Suprapubic skin (tissue), 4 donors: Measurements from ENCODE around the gene VPS52. TPM values are rescaled to one million over a fixed set of nuclear protein-coding genes. Genes with fewer than 3 reads are reported as not detected.
"Not testable (repeated sequence)": the region's sequence is repeated elsewhere in the genome, so short reads cannot be mapped to it uniquely, and the experiment has no call there.

Source experiments
- DNase-seq, 2 donors: peaks; one replicate each; pipeline ENCODE4 v3.0.0-alpha.2; 2019; ENCODE audit warnings: low spot score in 2 of 2
- H3K27ac ChIP-seq: fragments of 200-600 bp; sonication (generic); one replicate; pipeline ENCODE4 v1.5.1; 2019
- H3K27me3 ChIP-seq: fragments of 200-600 bp; sonication (generic); one replicate; pipeline ENCODE4 v1.5.1; 2019
- H3K36me3 ChIP-seq: fragments of 200-600 bp; sonication (generic); one replicate; pipeline ENCODE4 v1.5.1; 2019
- H3K4me1 ChIP-seq: fragments of 200-600 bp; sonication (generic); one replicate; pipeline ENCODE4 v1.5.1; 2019
- H3K4me3 ChIP-seq: fragments of 200-600 bp; sonication (generic); one replicate; pipeline ENCODE4 v1.5.1; 2019; ENCODE audit warnings: mild to moderate bottlenecking
- H3K9me3 ChIP-seq: fragments of 200-600 bp; sonication (generic); one replicate; pipeline ENCODE4 v1.5.1; 2019
- CTCF ChIP-seq, 2 donors: fragments of 200-600 bp in 1 of 2; fragments of 450-650 bp in 1 of 2; sonication (generic) in 1 of 2; IDR thresholded peaks; one replicate each; pipeline ENCODE4 v1.5.1; 2016 to 2019; ENCODE audit warnings: antibody characterized with exemption in 2 of 2, mild to moderate bottlenecking in 1 of 2, moderate library complexity in 1 of 2
- EP300 ChIP-seq: sonication (generic); formaldehyde crosslinking; IDR thresholded peaks from one replicate; pipeline ENCODE4 v1.6.1; 2017; ENCODE audit warnings: antibody characterized with exemption
- POLR2A ChIP-seq, 2 donors: fragments of 450-650 bp; IDR thresholded peaks; one replicate each; pipeline ENCODE4 v1.6.1; 2017; ENCODE audit warnings: antibody characterized with exemption in 2 of 2, mild to moderate bottlenecking in 2 of 2, moderate library complexity in 2 of 2
- POLR2AphosphoS5 ChIP-seq, 3 donors: sonication (generic); formaldehyde crosslinking; IDR thresholded peaks; one replicate each; pipeline ENCODE4 v1.6.1; 2017; ENCODE audit warnings: antibody characterized with exemption in 3 of 3
- WGBS: methylation state at CpG from one replicate; pipeline ENCODE4 v1.1.5; 2018; 5-methylcytosine and 5-hydroxymethylcytosine counted together
- total RNA-seq, 4 donors: library from RNA; depleted of rRNA; stranded (reverse); fragments of >200 nt; gene quantifications; one replicate each; pipeline ENCODE4 v1.1.0, GENCODE V29; 2016

VPS52 gene
- total RNA-seq, 4 donors from 2014 or later = 44.4 to 75.1 (median 59.0) TPM

GRCh38 chr6:33273129-33273923 is 1.6 kb upstream of the VPS52 start:
- H3K4me3 ChIP-seq = peak overlapping the region; percentile 85

GRCh38 chr6:33272275-33273128 is 826 bp upstream of the VPS52 start:
- H3K4me1 ChIP-seq = peaks cover 63% of the 10 kb centered on the region
- H3K27me3 ChIP-seq = no peaks in the 10 kb centered on the region
- no peaks in the 10 kb centered on the region for H3K9me3 ChIP-seq
- no peak for TF ChIP-seq POLR2AphosphoS5 (IDR thresholded peaks at IDR 0.05)
- TF ChIP-seq CTCF (IDR thresholded peaks at IDR 0.05) = no peak
- no peak for TF ChIP-seq EP300
- TF ChIP-seq POLR2A (IDR thresholded peaks at IDR 0.05) = no peak
- peaks cover 48% of the 10 kb centered on the region for H3K36me3 ChIP-seq
- 14% methylated on average over 20 of the region's 22 CpGs for WGBS
- H3K27ac ChIP-seq = peak overlapping the region; percentile 97
- no peak for DNase-seq
- H3K4me3 ChIP-seq = peak overlapping the region; percentile 85

More at GRCh38 chr6:33273129-33273923, 1.6 kb upstream of the VPS52 start:
- DNase-seq = no peak
- H3K4me1 ChIP-seq = peaks cover 72% of the 10 kb centered on the region
- H3K27me3 ChIP-seq = no peaks in the 10 kb centered on the region
- TF ChIP-seq POLR2A (IDR thresholded peaks at IDR 0.05) = no peak
- no peak for TF ChIP-seq CTCF (IDR thresholded peaks at IDR 0.05)
- TF ChIP-seq EP300 = no peak
- TF ChIP-seq POLR2AphosphoS5 (IDR thresholded peaks at IDR 0.05) = no peak
- H3K36me3 ChIP-seq = peaks cover 40% of the 10 kb centered on the region
- 56% methylated on average over 11 of the region's 11 CpGs for WGBS
- no peaks in the 10 kb centered on the region for H3K9me3 ChIP-seq
- peak overlapping the region; percentile 97 for H3K27ac ChIP-seq

GRCh38 chr6:33271117-33271467 is 584 bp downstream of the VPS52 start:
- H3K4me3 ChIP-seq = peak overlapping the region; percentile 85
- WGBS = 0% methylated on average over 7 of the region's 7 CpGs
- H3K4me1 ChIP-seq = peaks cover 52% of the 10 kb centered on the region
- H3K27ac ChIP-seq = peak overlapping the region; percentile 97
- no peaks in the 10 kb centered on the region for H3K9me3 ChIP-seq
- peaks cover 61% of the 10 kb centered on the region for H3K36me3 ChIP-seq
- DNase-seq = no peak
- H3K27me3 ChIP-seq = no peaks in the 10 kb centered on the region
- no peak for TF ChIP-seq EP300
- no peak for TF ChIP-seq POLR2AphosphoS5 (IDR thresholded peaks at IDR 0.05)
- no peak for TF ChIP-seq CTCF (IDR thresholded peaks at IDR 0.05)
- no peak for TF ChIP-seq POLR2A (IDR thresholded peaks at IDR 0.05)

- 92% methylated on average over 7 of the region's 7 CpGs for WGBS
- TF ChIP-seq EP300 = no peak
- TF ChIP-seq POLR2A (IDR thresholded peaks at IDR 0.05) = no peak
- H3K4me3 ChIP-seq = no peak overlapping the region
- no peaks in the 10 kb centered on the region for H3K27me3 ChIP-seq
- DNase-seq = no peak
- H3K27ac ChIP-seq = no peak overlapping the region
- no peaks in the 10 kb centered on the region for H3K4me1 ChIP-seq
- peaks cover 86% of the 10 kb centered on the region for H3K36me3 ChIP-seq
- H3K9me3 ChIP-seq = no peaks in the 10 kb centered on the region
Observed at GRCh38 chr6:33264015-33264414, 7.7 kb downstream of the VPS52 start.

GRCh38 chr6:33262490-33262889 is 9.2 kb downstream of the VPS52 start:
- not testable (repeated sequence) for H3K9me3 ChIP-seq, DNase-seq, H3K4me1 ChIP-seq, H3K27ac ChIP-seq, H3K4me3 ChIP-seq, H3K27me3 ChIP-seq
- H3K36me3 ChIP-seq = peaks cover 76% of the 10 kb centered on the region
- WGBS = 93% methylated on average over 3 of the region's 3 CpGs

GRCh38 chr6:33259032-33259431 is 12.6 kb downstream of the VPS52 start:
- Histone ChIP-seq H3K36me3 (peaks cover 50% of the 10 kb centered on the region), H3K4me3 (no peak overlapping the region), H3K27ac (no peak overlapping the region), H3K9me3 (no peaks in the 10 kb centered on the region), H3K27me3 (no peaks in the 10 kb centered on the region), H3K4me1 (no peaks in the 10 kb centered on the region)
- WGBS = 95% methylated on average over 5 of the region's 5 CpGs
- TF ChIP-seq POLR2A (IDR thresholded peaks at IDR 0.05) = no peak
- TF ChIP-seq POLR2AphosphoS5 (IDR thresholded peaks at IDR 0.05) = no peak
- no peak for TF ChIP-seq CTCF (IDR thresholded peaks at IDR 0.05)
- TF ChIP-seq EP300 = no peak
- DNase-seq = no peak
